Breast epithelium (tissue), 3 donors: Measurements from ENCODE around the gene GRK5.

ENCODE experiments used
- CTCF ChIP-seq, 3 donors: fragments of 450-650 bp; IDR thresholded peaks; one replicate each; pipeline ENCODE4 v1.5.1; 2016 to 2017; ENCODE audit warnings: antibody characterized with exemption in 3 of 3, mild to moderate bottlenecking in 3 of 3, moderate library complexity in 3 of 3
- POLR2AphosphoS5 ChIP-seq, 3 donors: sonication (generic); formaldehyde crosslinking; IDR thresholded peaks; one replicate each; pipeline ENCODE4 v1.6.1; 2017; ENCODE audit warnings: antibody characterized with exemption in 3 of 3

- TF ChIP-seq CTCF (IDR thresholded peaks at IDR 0.05) (no peak), POLR2AphosphoS5 (IDR thresholded peaks at IDR 0.05) (no peak)
These were observed 135.0 kb downstream of the GRK5 start for GRCh38 chr10:119342335-119342734.
